ENCODE results near the gene ODC1.
"Not testable (repeated sequence)": the region's sequence is repeated elsewhere in the genome, so short reads cannot be mapped to it uniquely, and the experiment has no call there.

ODC1 gene

GRCh38 chr2:10447895-10448575 lies at the start of gene ODC1:
Gene ODC1 (minus strand): TSS chr2:10448327. CDS start chr2:10445032, 3,295 bp downstream.
- DNase-seq = peak; percentile 94

- DNase-seq = no peak
Measured at GRCh38 chr2:10497797-10498251, 49.7 kb upstream of the ODC1 start.

GRCh38 chr2:10495988-10496313 lies 47.8 kb upstream of the ODC1 start:
- no peak for DNase-seq

GRCh38 chr2:10495311-10495987 lies 47.3 kb upstream of the ODC1 start:
- DNase-seq = no peak

GRCh38 chr2:10494351-10495066 lies 46.4 kb upstream of the ODC1 start:
- DNase-seq = no peak

- DNase-seq = no peak
Measured at GRCh38 chr2:10493634-10494281, 45.6 kb upstream of the ODC1 start.

- DNase-seq = no peak
Measured at GRCh38 chr2:10493075-10493633, 45.0 kb upstream of the ODC1 start.

GRCh38 chr2:10490806-10491291 lies 42.7 kb upstream of the ODC1 start:
- no peak for DNase-seq

- no peak for DNase-seq
Measured at GRCh38 chr2:10489842-10490555, 41.9 kb upstream of the ODC1 start.

- DNase-seq = not testable (repeated sequence)
Measured at GRCh38 chr2:10488142-10488541, 40.0 kb upstream of the ODC1 start.

GRCh38 chr2:10487741-10488104 lies 39.6 kb upstream of the ODC1 start:
- DNase-seq = not testable (repeated sequence)

- DNase-seq = no peak
Measured at GRCh38 chr2:10487081-10487740, 39.1 kb upstream of the ODC1 start.

GRCh38 chr2:10486601-10487079 lies 38.5 kb upstream of the ODC1 start:
- DNase-seq = peak; percentile 7

GRCh38 chr2:10486091-10486490 lies 38.0 kb upstream of the ODC1 start:
- no peak for DNase-seq

GRCh38 chr2:10482913-10483312 lies 34.8 kb upstream of the ODC1 start:
- no peak for DNase-seq

- no peak for DNase-seq
Measured at GRCh38 chr2:10482460-10482859, 34.3 kb upstream of the ODC1 start.

GRCh38 chr2:10481666-10482157 lies 33.6 kb upstream of the ODC1 start:
- DNase-seq = no peak

- DNase-seq = no peak
Measured at GRCh38 chr2:10481055-10481665, 33.0 kb upstream of the ODC1 start.

- DNase-seq = no peak
Measured at GRCh38 chr2:10480359-10480949, 32.3 kb upstream of the ODC1 start.

- DNase-seq = no peak
Measured at GRCh38 chr2:10478916-10479315, 30.8 kb upstream of the ODC1 start.

GRCh38 chr2:10478298-10478625 lies 30.1 kb upstream of the ODC1 start:
- no peak for DNase-seq

Measured in NCI-H1105 treated with DMSO at 0.1 percent for 48 hours (cell line).